ENCODE results near the gene TRAPPC10.

TRAPPC10 gene

DNA sequence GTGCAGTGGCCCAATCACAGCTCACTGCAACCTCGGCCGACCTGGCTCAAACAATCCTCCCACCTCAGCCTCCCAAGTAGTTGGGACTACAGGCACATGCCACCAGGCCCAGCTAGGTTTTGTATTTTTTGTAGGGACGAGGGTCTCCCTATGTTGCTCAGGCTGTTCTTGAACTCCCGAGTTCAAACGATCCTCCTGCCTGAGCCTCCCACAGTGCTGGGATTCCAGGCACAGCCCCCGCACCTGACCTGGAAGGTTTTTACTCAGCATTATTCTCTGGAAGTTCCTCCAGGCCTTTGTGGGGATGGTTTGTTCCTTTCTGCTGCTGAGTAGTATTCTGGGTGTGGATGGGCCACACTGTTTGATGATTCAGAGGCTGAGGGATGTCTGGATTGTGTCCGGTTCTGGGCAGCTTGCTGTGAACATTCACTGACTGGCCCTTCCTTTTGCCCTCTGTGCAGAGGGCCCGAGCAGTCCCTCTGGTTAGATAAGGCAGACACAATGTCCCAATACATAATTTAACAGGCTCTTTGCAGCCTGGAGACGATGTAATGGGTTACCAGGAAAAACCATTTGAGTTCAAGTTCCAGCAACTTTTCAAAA lies 6.0 kb upstream of the TRAPPC10 start:
- DNase-seq: no peak

DNA sequence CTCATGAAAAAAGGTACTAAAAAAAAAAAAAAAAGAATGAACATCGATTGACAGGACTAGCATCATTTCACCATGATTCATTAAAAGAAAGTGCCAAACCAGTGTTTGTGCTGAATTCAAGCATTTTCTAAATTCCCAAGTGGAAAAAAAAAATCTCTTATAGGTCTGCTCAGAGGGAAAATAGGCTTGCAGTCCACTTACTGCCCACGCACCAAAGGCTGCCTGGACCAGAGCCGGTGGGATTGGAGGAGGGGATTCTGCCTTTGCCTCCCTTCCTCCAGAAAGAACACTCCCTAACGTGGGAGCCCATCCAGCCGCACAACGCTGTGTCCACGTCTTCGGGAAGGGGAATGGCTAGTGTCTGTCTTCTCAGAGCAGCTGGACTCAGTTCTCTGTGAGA lies 5.5 kb upstream of the TRAPPC10 start:
- DNase-seq: no peak

DNA sequence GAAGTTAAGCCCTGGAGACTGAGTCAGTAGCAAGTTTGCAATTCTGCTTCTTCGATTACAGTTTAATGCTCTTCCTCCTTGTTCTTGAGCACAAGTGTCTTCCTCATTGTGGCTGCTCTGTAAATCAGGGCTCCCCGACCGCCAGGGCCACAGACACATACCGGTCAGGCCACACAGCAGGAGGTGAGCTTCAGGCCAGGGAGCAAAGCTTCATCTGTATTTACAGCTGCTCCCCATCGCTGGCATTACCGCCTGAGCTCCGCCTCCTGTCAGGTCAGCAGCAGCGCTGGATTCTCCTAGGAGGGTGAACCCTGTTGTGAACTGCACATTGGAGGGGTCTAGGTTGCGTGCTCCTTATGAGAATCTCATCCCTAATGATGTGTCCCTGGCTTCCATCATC lies 1.7 kb upstream of the TRAPPC10 start:
- no peak for DNase-seq

DNA sequence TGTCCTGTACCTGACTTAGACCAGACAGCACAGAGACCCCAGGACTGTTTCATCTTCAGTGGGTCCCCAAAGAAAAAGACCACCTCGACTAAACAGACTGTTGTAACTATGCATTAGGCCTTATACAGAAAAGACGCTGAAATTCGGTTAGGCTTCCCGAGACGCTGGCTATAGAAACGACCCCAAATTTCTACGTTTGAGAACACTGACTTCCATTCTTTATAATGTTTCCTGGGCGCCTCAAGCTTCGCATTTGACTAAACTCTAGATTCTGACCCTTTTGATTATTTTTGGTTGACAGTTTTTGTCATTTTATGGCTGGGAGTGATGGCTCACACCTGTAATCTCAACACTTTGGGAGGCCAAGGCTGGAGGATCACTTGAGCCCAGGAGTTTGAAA lies 986 bp upstream of the TRAPPC10 start:
- DNase-seq: no peak

DNA sequence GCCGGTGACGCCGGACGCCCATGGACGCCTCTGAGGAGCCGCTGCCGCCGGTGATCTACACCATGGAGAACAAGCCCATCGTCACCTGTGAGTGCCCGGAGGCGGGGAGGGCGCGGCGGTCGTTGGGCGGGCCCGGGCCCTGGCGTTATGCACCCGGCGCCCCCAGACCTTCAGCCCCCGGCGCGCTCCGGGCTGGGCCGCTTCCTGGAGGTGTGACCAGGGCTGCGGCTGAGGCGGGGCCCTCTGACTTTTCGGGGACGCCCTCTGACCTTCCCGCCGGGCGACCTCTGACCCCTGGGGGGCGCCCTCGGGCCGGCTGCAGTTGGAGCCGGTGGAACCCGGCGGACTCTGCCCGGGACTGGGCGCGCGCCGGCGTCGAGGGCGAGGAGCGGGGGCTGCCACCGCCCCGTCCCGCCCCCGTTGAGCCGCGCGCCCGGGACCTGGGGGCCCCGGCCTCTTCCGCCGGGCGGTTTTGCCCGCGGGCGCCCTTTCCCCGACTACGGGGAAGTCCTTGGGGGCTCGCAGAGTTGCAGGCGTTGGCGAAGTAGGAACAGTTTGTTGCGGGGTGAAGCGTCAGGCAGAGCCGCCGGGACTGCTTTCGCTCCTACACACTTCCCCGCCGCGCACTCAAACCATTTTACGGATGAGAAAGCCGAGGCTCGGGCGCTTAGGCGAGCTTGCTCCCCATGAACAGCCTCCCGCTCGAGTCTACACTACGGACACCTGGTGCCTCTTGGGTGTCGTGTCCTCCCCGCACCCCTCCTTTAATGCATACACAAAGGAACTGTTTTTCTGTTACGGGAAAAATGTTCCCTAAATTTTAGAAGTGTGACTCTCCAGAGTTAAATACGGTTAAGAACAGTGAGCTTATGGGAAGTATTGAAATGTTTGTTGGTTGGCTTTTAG lies 618 bp downstream of the TRAPPC10 start:
- peak; percentile 48 to 59 for DNase-seq

DNA sequence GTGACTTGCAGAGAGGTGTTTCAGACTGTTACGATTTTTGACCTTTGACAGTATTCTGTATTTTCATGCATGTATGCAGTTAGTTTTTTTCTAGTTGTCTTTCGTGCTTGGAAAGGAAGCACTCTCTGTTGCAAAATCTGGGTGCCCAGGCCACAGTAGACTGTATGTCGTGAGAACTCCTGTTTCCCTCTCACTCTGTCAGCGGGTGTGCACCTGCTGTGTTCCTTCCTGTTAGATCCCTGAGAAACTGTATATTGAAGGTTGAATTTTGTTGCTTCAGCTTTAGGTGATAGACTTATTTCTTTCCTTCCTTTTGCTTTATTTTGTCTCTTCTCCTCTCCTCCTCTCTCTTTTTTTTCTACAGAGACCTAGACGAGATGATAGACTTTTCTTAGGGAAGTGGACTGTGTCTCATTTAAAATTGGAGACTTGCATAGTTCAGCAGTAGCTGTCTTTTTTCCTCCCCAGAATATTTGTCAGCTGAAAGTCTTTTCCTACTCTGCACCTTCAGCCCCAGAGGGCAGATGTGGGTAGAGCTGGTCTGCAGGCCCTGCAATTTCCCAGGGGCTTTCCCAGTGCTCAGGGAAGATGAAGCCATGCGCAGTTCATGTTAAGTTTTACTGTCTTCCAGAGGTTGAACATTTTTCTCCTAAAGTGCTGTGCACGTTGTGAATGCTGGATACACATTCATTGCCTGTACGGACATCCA lies 1.4 kb downstream of the TRAPPC10 start:
- DNase-seq: peak; percentile 72 to 75

DNA sequence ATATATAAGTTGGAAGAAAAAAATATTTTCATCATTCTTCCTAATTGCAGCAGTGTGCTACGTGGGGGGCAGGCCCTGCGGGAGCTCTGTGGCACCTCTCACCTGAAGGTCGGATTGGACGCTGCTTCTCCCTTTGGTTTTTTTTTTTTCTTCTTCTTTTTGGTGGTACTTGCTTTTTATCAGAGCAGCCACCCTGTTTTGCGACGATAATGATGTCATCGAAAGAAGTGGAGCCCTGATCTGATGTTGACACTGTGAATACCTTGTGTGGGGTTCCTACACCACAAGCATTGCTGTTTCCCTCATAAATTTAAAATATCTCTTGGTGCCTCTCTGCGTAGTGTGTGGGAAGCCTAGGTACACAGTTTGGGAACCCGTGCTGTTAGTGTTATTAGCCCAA lies 5.5 kb downstream of the TRAPPC10 start:
- DNase-seq: no peak

DNA sequence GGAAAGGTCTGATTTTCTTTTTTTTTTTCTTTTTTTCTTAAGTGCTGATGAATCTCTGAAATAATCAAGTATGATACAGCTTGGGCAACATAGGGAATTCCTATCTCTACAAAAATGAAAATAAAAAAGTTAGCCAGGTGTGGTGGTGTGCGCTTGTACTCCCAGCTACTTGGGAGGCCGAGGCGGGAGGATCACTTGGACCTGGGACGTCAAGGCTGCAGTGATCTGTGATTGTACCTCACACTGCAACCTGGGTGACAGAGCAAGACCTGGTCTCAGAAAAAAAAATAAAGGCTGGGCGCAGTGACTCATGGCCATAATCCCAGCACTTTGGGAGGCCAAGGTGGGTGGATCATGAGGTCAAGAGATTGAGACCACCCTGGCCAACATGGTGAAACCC lies 6.0 kb downstream of the TRAPPC10 start:
- no peak for DNase-seq

DNA sequence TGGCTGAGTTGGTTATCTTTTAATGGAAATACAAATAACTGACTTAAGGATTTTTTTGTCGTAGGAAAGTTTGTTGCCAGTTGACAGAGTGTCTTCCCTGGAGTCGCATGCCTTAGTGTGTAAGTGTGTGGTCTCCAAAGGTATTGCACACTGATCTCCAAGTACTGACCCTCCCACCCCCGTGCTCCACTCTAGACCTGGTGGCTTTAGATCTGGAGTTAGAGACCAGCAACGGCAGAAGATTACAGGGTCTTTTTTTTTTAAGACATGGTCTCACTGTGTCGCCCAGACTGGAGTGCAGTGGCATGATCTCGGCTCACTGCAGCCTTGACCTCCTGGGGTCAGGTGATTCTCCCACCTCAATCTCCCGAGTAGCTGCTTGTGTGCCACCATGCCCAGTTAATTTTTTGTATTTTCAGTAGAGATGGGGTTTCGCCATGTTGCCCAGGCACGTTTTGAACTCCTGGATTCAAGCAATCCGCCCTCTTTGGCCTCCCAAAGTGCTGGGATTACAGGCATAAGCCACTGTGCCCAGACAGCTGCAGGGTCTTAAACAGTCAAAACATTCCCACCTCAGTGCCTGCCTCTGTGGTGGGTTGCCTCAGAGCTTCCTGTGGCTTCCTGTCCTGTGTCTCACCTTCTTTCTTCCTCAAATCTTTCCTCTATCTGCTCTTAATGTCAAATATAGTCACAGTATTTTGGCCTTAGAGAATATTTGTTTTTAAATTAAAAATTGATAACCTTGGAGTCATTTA lies 6.9 kb downstream of the TRAPPC10 start:
- peak in 1 of 2 experiments; percentile 26 for DNase-seq

DNA sequence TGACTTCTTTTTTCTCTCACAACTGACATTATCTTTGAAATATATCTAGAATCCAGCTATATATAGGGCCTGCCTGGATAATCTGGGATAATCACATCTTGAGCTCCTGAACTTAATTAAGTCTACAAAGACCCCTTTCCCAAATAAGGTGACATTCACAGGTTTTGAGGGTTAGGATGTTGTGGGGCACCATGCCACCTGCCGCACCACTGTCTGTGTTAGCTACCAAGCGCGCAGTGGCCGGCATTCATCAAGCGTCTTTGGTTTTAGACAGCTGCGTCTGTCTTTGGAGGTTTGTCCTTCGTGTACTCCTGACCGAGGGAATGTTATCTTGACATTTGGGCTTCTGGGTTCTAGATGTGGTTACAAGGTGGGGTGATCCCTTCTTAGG lies 7.5 kb downstream of the TRAPPC10 start:
- DNase-seq: no peak

DNA sequence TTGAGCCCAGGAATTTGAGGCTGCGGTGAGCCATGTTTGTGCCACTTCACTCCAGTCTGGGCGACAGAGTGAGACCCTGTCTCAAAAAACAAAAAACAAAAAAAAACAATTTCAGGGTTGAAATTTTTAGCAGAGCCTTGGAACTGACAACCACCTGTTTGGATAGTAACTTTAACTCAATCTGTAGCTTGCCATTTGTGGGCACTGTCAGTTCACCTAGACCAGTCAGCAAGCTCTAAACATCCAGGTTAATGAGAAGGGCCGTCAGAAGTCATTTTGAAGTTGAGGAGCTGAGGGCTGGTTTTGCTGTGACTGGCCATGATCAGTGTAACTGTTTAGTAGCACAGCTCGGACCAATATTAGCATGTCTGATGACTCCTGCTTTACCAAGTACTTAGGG lies 8.4 kb downstream of the TRAPPC10 start:
- no peak for DNase-seq

DNA sequence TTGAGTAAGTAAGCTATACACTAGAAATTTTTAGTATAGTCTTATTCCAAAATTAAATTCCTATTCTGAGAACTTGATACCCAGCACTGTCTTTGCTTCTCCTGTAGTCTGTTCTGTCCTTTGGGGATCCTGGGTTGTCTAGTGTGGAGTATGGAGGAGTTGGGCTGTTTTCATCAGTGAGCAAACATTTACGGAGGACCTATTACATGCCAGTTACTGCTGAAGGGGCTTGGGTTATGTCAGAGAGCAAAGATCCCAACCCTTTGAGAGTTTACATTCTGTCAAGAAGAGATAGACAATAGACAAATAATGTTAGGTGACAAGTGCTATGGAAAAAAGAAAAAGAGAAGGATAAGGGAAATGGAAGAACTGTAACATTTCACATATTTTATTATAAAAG lies 9.0 kb downstream of the TRAPPC10 start:
- no peak for DNase-seq

DNA sequence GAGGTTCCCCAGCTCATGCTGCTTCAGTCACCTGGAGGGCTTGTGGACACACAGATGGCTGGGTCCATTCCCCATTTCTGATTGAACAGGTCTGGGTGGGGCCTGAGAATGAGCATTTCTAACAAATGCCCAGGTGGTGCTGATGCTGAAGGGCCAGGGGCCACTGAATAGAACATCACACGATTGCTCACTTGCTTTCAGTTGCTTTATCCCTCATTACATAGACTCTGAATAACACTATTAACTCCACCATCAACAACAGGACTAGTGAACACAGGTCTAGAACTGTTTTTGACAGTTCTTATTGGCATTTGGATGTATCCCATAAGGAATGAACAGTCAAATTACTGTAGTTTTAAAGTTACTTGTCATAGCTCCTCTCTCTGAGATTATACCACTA lies 12.1 kb downstream of the TRAPPC10 start:
- no peak for DNase-seq

DNA sequence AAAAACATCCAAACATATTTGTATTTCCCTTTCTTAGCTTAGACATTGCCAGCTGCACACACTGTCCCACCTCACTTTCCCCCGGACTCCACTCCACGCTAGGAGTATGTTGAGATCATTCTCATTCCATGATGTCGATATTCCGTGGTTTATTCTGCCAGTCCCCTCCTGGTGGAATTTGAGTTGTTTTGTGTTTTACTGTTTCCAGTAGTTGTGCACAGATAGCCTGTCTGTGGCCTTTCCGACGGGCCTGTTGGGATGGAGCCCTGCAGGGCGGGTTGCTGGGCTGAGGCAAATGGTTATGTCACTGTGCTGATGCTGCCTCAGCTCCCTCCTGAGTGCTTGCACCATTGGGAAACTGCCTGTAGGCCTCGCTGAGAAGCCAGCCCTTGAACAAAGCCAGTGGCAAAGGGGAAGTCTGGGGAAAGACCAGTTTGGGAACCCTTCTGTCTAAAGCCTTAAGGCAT lies 12.8 kb downstream of the TRAPPC10 start:
- DNase-seq: peak; percentile 78 to 83

DNA sequence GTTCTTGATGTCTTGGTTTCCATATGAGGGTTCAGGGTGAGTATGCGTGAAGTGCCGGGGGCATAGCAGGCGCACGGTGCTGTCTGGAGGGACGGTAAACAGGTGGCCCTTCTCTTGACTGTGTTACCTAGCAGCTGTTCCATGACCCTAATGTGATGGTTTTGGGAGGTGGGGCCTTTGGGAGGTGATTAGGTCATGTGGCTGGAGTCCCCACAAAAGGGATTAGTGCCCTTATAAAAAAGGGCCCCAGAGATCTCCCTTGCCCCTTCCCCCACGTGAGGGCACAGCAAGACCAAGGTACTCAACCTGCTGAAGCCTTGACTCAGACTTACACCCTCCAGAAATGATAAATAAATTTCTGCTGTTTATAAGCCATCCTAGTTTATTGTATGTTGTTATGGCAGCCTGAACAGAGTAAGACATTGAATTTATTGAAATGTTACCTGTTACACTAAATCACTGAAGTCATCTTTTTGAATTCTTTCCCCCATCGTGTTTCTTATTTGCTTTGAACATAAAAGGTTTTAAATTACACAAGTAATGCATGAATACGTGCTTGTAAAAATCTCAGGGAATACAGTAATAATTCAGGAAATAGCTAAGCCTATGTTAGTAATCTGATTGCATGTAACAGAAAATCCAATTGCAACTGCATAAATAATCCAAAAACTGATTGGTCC lies 15.6 kb downstream of the TRAPPC10 start:
- DNase-seq: no peak

DNA sequence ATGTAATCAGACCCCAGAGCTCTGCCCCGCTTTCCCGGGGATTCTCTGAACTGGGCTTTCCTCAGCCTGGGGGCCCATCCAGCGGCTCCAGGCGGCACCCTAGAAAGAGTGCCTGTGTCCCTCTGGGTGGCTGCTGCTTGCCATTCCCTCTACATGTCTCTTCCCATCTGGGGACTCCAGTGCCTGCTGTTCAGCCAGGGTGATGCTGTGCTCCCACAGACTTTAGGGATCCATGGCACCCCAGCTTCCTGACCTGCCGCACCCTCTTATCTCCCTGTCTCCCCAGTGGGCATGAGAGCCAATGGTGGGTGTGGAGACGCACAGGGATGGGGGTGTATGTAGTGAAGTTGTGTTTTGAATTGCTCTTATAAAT lies 16.2 kb downstream of the TRAPPC10 start:
- DNase-seq: no peak

DNA sequence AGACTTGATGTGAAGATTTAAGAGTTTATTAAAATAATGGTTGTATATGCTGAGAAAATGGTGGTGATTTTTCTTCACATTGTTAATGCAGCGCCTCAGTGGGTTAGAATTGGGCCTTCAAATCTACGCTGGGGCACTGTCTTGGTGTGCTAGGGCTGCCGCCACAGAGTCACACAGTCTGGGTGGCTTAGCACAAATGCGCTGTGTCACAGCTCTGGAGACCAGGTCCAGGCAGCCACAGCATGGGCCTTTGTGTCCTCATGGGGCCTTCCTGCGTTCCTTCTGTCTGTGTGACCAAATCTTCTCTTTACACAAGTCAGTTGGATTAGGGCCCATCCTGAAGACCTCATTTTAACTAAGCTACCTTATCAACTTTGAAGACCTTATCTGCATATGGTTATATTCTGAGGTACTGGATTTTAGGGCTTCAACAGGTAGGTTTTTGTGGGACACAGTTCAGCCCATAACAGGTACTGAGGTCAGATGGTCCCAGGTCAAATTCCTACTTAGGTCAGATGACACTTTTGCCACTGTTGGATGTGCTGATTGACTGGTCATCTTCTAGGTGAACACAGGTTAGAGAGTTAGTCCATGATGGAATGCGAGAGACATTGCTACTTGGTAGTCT lies 17.5 kb downstream of the TRAPPC10 start:
- no peak for DNase-seq

DNA sequence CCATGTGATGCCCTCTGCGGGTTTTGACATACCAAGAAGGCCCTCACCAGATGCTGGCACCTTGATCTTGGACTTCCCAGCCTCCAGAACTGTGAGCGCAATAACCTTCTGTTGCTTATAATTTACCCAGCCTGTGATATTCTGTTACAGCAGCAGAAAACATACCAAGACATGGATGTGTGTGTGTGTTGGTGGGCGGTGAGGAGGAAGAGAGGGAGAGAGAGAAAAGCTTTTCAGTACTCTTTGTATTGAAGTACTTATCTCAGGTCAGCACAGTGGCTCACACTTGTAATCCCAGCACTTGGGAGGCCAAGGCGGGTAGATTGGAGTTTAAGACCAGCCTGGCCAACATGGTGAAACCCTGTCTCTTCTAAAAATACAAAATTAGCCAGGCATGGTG lies 23.1 kb downstream of the TRAPPC10 start:
- DNase-seq: no peak

DNA sequence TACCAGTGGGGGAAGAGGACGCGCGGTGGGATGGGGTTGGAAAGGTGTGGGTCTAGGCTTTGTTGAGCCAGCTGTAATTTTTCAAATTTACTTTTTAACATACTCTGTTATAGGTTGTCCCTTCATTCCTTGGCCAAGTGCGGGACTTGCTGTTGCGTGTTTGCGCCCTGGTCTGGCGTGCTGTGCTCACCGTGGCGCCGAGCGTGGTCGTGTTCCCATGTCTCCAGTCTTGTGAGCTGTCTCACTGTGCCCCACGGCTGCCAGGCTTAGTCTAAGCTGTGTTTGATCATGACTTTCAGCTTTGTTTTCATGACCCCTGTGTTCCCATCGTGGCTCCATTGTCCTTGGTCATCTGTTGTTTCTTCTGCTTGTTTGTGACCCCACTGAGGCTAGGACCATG lies 26.0 kb downstream of the TRAPPC10 start:
- DNase-seq: no peak

DNA sequence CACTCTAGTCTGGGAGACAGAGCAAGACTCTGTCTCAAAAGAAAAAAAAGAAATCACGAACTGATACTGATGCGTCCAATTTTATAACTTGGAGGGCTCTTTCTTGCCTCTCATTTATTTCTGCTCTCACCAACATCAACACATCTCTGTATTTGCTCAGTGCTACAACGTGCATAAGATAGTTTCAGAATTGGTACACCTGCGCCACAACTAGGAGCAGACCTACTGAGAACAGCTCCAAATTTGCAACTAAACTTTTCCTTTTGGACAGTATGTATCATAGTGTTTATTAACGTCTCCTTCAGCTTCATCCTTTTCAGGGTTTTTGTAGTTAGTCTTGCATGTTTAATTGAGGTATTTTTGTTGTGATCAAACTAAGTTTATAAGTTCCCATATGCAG lies 27.7 kb downstream of the TRAPPC10 start:
- DNase-seq: no peak

DNA sequence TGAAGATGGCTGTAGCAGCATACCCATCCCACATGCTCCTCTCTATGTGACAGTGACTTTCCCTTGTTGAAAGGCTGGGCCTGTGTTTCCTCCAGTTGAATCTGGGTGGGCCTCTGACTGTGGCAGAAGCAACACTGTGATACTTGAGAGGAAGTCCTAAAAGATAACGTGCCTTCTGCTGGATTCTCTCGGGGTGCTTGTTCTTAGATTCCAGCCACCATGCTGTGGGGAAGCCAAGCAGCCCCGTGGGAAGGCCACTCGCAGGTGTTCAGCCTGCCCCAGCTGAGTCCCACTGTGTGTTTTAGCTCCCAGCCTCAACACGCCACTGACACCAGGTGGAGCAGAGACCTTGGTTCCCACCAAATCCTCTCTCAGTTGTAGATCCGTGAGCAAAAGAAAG lies 31.5 kb downstream of the TRAPPC10 start:
- DNase-seq: no peak

DNA sequence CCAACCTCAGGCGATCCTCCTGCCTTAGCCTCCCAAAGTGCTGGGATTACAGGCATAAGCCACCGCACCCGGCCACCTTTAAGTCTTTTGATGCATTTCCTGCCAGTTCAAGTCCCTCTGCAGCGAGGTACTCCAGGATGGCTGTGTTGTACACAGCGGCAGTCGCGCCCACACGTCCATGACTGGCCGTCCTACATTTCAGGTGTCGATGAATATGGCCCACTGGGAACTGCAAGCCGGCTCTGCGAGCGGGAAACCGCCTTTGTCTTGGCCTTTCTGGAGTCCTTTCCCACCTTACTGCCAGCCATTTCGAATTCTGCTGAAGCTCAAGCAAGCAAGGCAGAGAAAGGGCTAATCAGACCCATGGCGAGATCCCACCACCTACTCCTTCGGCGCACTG lies 34.6 kb downstream of the TRAPPC10 start:
- no peak for DNase-seq

Measured in AML-193 (cell line).